K562 (cell line): Measurements from ENCODE around the gene SGSH. TPM values are rescaled to one million over a fixed set of nuclear protein-coding genes. Genes with fewer than 3 reads are reported as not detected.

Source experiments
- ATAC-seq: fragments of 200-7000 bp; cut with Tn5 transposase; 3 replicates; pipeline ENCODE4 v1.9.1; 2020; ENCODE audit warnings: moderate library complexity
- BruUV-seq: library from RNA; stranded (reverse); fragments of 400-500 nt; replicated peaks from 2 replicates; lab custom pipeline; 2021; lab: Mats Ljungman, UMichigan
- CTCF ChIA-PET: fragments of 300-600 bp; formaldehyde crosslinking; extraction: SDS; loops from one replicate; lab custom pipeline; 2021; ENCODE audit warnings: low intra/inter-chr PET ratio; lab: Yijun Ruan, JAX
- POLR2A ChIA-PET: fragments of 300-600, 350-650 bp; sonication (Branson Sonifier 250); formaldehyde crosslinking; extraction: SDS; loops from one replicate; lab custom pipeline; 2021; ENCODE audit warnings: antibody characterized with exemption, inconsistent platforms; lab: Yijun Ruan, JAX
- DNase-seq, 4 experiments: peaks; one replicate each; pipeline versions ENCODE4 v3.0.0 to v3.0.0-alpha.2; 2011 to 2018; ENCODE audit warnings: low spot score in 3 of 4, mixed read lengths in 3 of 4; ENCODE audit errors: extremely low read depth in 1 of 4
- FAIRE-seq: peaks from 2 replicates; lab custom pipeline; 2011; peaks lifted over from hg19 to GRCh38; lab: Jason Lieb, UNC
- H2AFZ ChIP-seq: 2 replicates; pipeline ENCODE4 v1.6.0; 2011; ENCODE audit warnings: low read depth, low read length, control low read depth, inconsistent platforms
- H3K27ac ChIP-seq: fragments of 200-600 bp; 3 replicates; pipeline ENCODE4 v1.8.0; 2011; ENCODE audit warnings: low read depth, mild to moderate bottlenecking, control low read depth, inconsistent platforms, low read length, moderate library complexity, mixed read lengths; ENCODE audit errors: extremely low read depth
- H3K27me3 ChIP-seq, 2 experiments: fragments of 300-600 bp in 1 of 2; 2 replicates in 1 of 2; 3 replicates in 1 of 2; pipeline versions ENCODE4 v1.6.0 to v1.8.0; 2011; ENCODE audit warnings: inconsistent platforms in 2 of 2, low read length in 2 of 2, mild to moderate bottlenecking in 1 of 2, mixed read lengths in 1 of 2, moderate library complexity in 1 of 2; ENCODE audit not compliant: control insufficient read depth in 2 of 2, insufficient read depth in 2 of 2
- H3K36me3 ChIP-seq: fragments of 300-600 bp; 3 replicates; pipeline ENCODE4 v1.8.0; 2011; ENCODE audit warnings: mild to moderate bottlenecking, low read length, inconsistent platforms; ENCODE audit not compliant: control insufficient read depth, insufficient read depth
- H3K4me1 ChIP-seq, 2 experiments: fragments of 200-600 bp in 1 of 2; replicated peaks in 1 of 2; 2 replicates in 1 of 2; 3 replicates in 1 of 2; pipeline versions ENCODE4 v1.5.1 to v1.8.0; 2011; ENCODE audit warnings: inconsistent platforms in 2 of 2, low read length in 2 of 2, mild to moderate bottlenecking in 1 of 2, mixed read lengths in 1 of 2, moderate library complexity in 1 of 2; ENCODE audit not compliant: control insufficient read depth in 2 of 2, insufficient read depth in 2 of 2
- H3K4me2 ChIP-seq: 2 replicates; pipeline ENCODE4 v1.6.1; 2011; ENCODE audit warnings: low read length, control low read depth, inconsistent platforms, mixed read lengths; ENCODE audit not compliant: insufficient read depth
- H3K4me3 ChIP-seq: fragments of 200-600 bp; sonication (generic), shearing (Covaris generic); 2 replicates; pipeline ENCODE4 v1.5.1; 2016; ENCODE audit warnings: control low read depth, inconsistent platforms
- H3K79me2 ChIP-seq: fragments of 200-600 bp; 3 replicates; pipeline ENCODE4 v1.8.0; 2011; ENCODE audit warnings: low read length, inconsistent platforms; ENCODE audit not compliant: control insufficient read depth, insufficient read depth
- H3K9ac ChIP-seq, 2 experiments: 2 replicates each; pipeline versions ENCODE4 v1.6.0 to v1.6.1; 2011; ENCODE audit warnings: low read depth in 2 of 2, low read length in 2 of 2, control low read depth in 1 of 2, inconsistent platforms in 1 of 2, mild to moderate bottlenecking in 1 of 2, mixed read lengths in 1 of 2; ENCODE audit not compliant: insufficient read depth in 1 of 2
- H3K9me1 ChIP-seq: one replicate; pipeline ENCODE4 v1.6.0; 2011; ENCODE audit warnings: inconsistent platforms, mild to moderate bottlenecking, low read length, moderate library complexity; ENCODE audit not compliant: control insufficient read depth, insufficient read depth
- H3K9me3 ChIP-seq: replicated peaks from 2 replicates; pipeline ENCODE4 v1.5.1; 2011; ENCODE audit warnings: low read depth, low read length, inconsistent platforms; ENCODE audit not compliant: control insufficient read depth, insufficient read depth
- H4K20me1 ChIP-seq: replicated peaks from 2 replicates; pipeline ENCODE4 v1.6.1; 2011; ENCODE audit warnings: low read length, inconsistent platforms, mixed read lengths; ENCODE audit not compliant: control insufficient read depth, insufficient read depth
- EZH2 ChIP-seq: IDR thresholded peaks from 2 replicates; pipeline ENCODE4 v1.6.1; 2012; ENCODE audit warnings: low read depth, mild to moderate bottlenecking, inconsistent platforms, low read length, borderline replicate concordance
- FOXA3 ChIP-seq, 2 experiments: fragments of 450-650 bp in 1 of 2; sonication (generic) in 1 of 2; formaldehyde crosslinking; IDR thresholded peaks in 1 of 2; conservative IDR thresholded peaks in 1 of 2; 2 replicates each; pipeline versions ENCODE4 v1.4.0 to v1.8.0; 2020 to 2022; ENCODE audit warnings: mild to moderate bottlenecking in 2 of 2, missing genetic modification reagents in 1 of 2
- GATAD2B ChIP-seq: fragments of 450-650 bp; IDR thresholded peaks from 2 replicates; pipeline ENCODE4 v1.6.1; 2017; ENCODE audit warnings: mild to moderate bottlenecking, borderline replicate concordance
- HMG20A ChIP-seq: fragments of 450-650 bp; formaldehyde crosslinking; conservative IDR thresholded peaks from 2 replicates; pipeline ENCODE4 v1.4.0; 2020; ENCODE audit warnings: mild to moderate bottlenecking, mixed read lengths
- SAP30 ChIP-seq: fragments of 200-600 bp; sonication (generic); IDR thresholded peaks from 2 replicates; pipeline ENCODE4 v1.6.1; 2012; ENCODE audit warnings: borderline replicate concordance, low read depth, mild to moderate bottlenecking, moderate library complexity, low read length, control low read depth, inconsistent platforms; ENCODE audit not compliant: insufficient read depth, poor library complexity, severe bottlenecking
- ZNF124 ChIP-seq: sonication (generic); formaldehyde crosslinking; IDR thresholded peaks from 2 replicates; pipeline ENCODE4 v1.8.1; 2022; ENCODE audit warnings: missing genetic modification reagents
- ZNF507 ChIP-seq: conservative IDR thresholded peaks from 2 replicates; pipeline ENCODE4 v1.6.1; 2017; ENCODE audit warnings: missing genetic modification characterization, missing compliant biosample characterization
- WGBS: fragments of 100-300 bp; shearing (Covaris generic); methylation state at CpG from one replicate; pipeline ENCODE4 v1.1.6; 2016; ENCODE audit warnings: low coverage, mixed read lengths; ENCODE audit not compliant: insufficient coverage; ENCODE audit errors: missing lambda C conversion rate; 5-methylcytosine and 5-hydroxymethylcytosine counted together
- in situ Hi-C: fragments of 300-500 bp; cut with MboI; formaldehyde crosslinking; loops from 4 replicates; pipeline ENCODE4 v1.15.0; 2018; ENCODE audit warnings: inconsistent platforms, mixed read lengths
- intact Hi-C: fragments of 100-400 bp; cut with micrococcal nuclease; formaldehyde crosslinking; loops from 2 replicates; pipeline ENCODE4 v1.14.2; 2022
- polyA plus RNA-seq, 8 experiments: library from polyadenylated mRNA; depleted of rRNA in 4 of 8; stranded (reverse) in 5 of 8; unstranded in 3 of 8; fragments of >200 nt; fragmentation: Nextera tagmentation in 2 of 8; fragmentation: Illumina TruSeq in 1 of 8; extraction: Ambion mirVana in 2 of 8; extraction: Trizol in 1 of 8; gene quantifications; 2 replicates each; pipeline versions ENCODE4 v1.2.1 to v1.2.3, GENCODE V29; 2011 to 2014; ENCODE audit warnings: inconsistent platforms in 1 of 8, missing spikeins in 1 of 8
- total RNA-seq, 7 experiments: library from RNA; depleted of rRNA in 6 of 7; stranded (reverse); fragments of >200 nt in 6 of 7; fragmentation: Illumina TruSeq in 2 of 7; extraction: Trizol in 2 of 7; gene quantifications; 2 replicates each; pipeline versions ENCODE4 v1.2.1 to v1.2.3, GENCODE V29; 2011 to 2021; ENCODE audit warnings: low replicate concordance in 1 of 7

The SGSH gene
- total and polyA plus RNA-seq, 9 of the 15 experiments (the other 6 are each of a cell fraction or from before 2014, with no cell fraction given) = 0.25 to 15.7 (median 4.9) TPM

GRCh38 chr17:80183581-80184422 is 36.3 kb downstream of the SGSH start (continued):
- TF ChIP-seq ZNF507 (tag) (no peak), SAP30 (no peak), HMG20A (CRISPR knock-in tag) (no peak)

GRCh38 chr17:80182845-80183223 is 37.3 kb downstream of the SGSH start:
- Histone ChIP-seq H4K20me1 (no peaks in the 10 kb centered on the region; the same call in 1 of the 2 replicates), H3K4me2 (no peak overlapping the region), H3K36me3 (no peaks in the 10 kb centered on the region), H2AFZ (no peak overlapping the region), H3K27ac (no peak overlapping the region), H3K79me2 (no peaks in the 10 kb centered on the region), H3K4me3 (no peak overlapping the region), H3K9ac (no peak overlapping the region), H3K4me1 (peaks cover 0 to 28% of the 10 kb centered on the region in 2 experiments; a peak in 3 of 5 replicates), H3K9me1 (no peaks in the 10 kb centered on the region), H3K9me3 (no peaks in the 10 kb centered on the region; the same call in 1 of the 2 replicates), H3K27me3 (peaks cover 69 to 93% of the 10 kb centered on the region in 2 experiments)
- intact Hi-C loops (loop anchor here (10.0 kb wide), 1 partner anchor 78 kb away; the partner anchor contains the start of gene GAA), in situ Hi-C loops (no loop called here)
- POLR2A ChIA-PET = interaction anchor here (0.6 to 1.2 kb wide), 2 partner anchors 11 to 14 kb away, joined by 3 to 4 read pairs; no protein-coding TSS in a partner anchor
- FAIRE-seq (no peak), DNase-seq (no peak), ATAC-seq (peak; percentile 24; the same call in 2 of the 3 replicates)
- CTCF ChIA-PET = no interaction called here
- no TSS peak for BruUV-seq
- 18% methylated on average over 9 of the region's 12 CpGs for WGBS
- TF ChIP-seq EZH2 (0 out of 2 replicates have a peak, but pooled peaks have one; percentile 70), ZNF124 (CRISPR knock-in tag) (no peak), FOXA3 (CRISPR knock-in tag; conservative IDR thresholded peaks at IDR 0.05 in 1 of 2, IDR thresholded peaks at IDR 0.05 in 1 of 2) (no peak), GATAD2B (no peak)
